Glutamatergic neuron (in vitro differentiated cells): ENCODE results near the gene CD63. TPM values are rescaled to one million over a fixed set of nuclear protein-coding genes. Genes with fewer than 3 reads are reported as not detected.

Experiments used
- DNase-seq: peaks from one replicate; pipeline ENCODE4 v3.0.0; 2022
- H3K27ac Mint-ChIP-seq: one replicate; pipeline ENCODE4 v1.8.0; 2020; ENCODE audit warnings: mild to moderate bottlenecking, mixed read lengths, inconsistent platforms; ENCODE audit not compliant: unreplicated experiment
- H3K27me3 Mint-ChIP-seq: one replicate; pipeline ENCODE4 v1.8.0; 2020; ENCODE audit warnings: mild to moderate bottlenecking, moderate library complexity, mixed read lengths, inconsistent platforms; ENCODE audit not compliant: unreplicated experiment
- H3K36me3 Mint-ChIP-seq: one replicate; pipeline ENCODE4 v1.8.0; 2020; ENCODE audit warnings: mild to moderate bottlenecking, mixed read lengths, inconsistent platforms; ENCODE audit not compliant: unreplicated experiment
- H3K4me1 Mint-ChIP-seq: one replicate; pipeline ENCODE4 v1.8.0; 2020; ENCODE audit warnings: mild to moderate bottlenecking, low read depth, mixed read lengths, inconsistent platforms; ENCODE audit not compliant: unreplicated experiment
- H3K4me3 Mint-ChIP-seq: one replicate; pipeline ENCODE4 v1.8.0; 2020; ENCODE audit warnings: mild to moderate bottlenecking, mixed read lengths, inconsistent platforms; ENCODE audit not compliant: unreplicated experiment
- H3K9me3 Mint-ChIP-seq: one replicate; pipeline ENCODE4 v1.8.0; 2020; ENCODE audit warnings: mild to moderate bottlenecking, moderate library complexity, mixed read lengths, inconsistent platforms; ENCODE audit not compliant: unreplicated experiment
- CTCF ChIP-seq: fragments of 200-600 bp; sonication (generic); IDR thresholded peaks from one replicate; pipeline ENCODE4 v1.5.0; 2021; ENCODE audit not compliant: partially characterized antibody, unreplicated experiment
- total RNA-seq: library from RNA; stranded (reverse); fragmentation: NEBNext Ultra II Directional; extraction: Animal tissue kit (Norgen Biotek cat#: 25700); gene quantifications from one replicate; pipeline ENCODE4 v1.2.1, GENCODE V29; 2021; ENCODE audit not compliant: unreplicated experiment

Gene CD63
- total RNA-seq, 1 donor from 2014 or later, result 619 TPM

GRCh38 chr12:55684761-55685370 is 43.9 kb downstream of the CD63 start:
- Mint-ChIP-seq H3K4me3 (no peak overlapping the region), H3K27me3 (peaks cover 6% of the 10 kb centered on the region), H3K27ac (no peak overlapping the region), H3K4me1 (no peaks in the 10 kb centered on the region), H3K36me3 (peaks cover 6% of the 10 kb centered on the region), H3K9me3 (peaks cover under 1% of the 10 kb centered on the region)
- DNase-seq, result no peak
- TF ChIP-seq CTCF, result no peak

GRCh38 chr12:55683676-55684075 is 45.1 kb downstream of the CD63 start:
- TF ChIP-seq CTCF, result no peak
- peaks cover 6% of the 10 kb centered on the region for H3K27me3 Mint-ChIP-seq
- no peak overlapping the region for H3K27ac Mint-ChIP-seq

GRCh38 chr12:55682087-55682796 is 46.6 kb downstream of the CD63 start:
- Mint-ChIP-seq H3K4me1 (no peaks in the 10 kb centered on the region), H3K9me3 (peaks cover 2% of the 10 kb centered on the region), H3K4me3 (no peak overlapping the region), H3K27ac (no peak overlapping the region), H3K36me3 (peaks cover 6% of the 10 kb centered on the region), H3K27me3 (peaks cover 6% of the 10 kb centered on the region)
- no peak for TF ChIP-seq CTCF
- DNase-seq, result no peak

More at GRCh38 chr12:55683676-55684075, 45.1 kb downstream of the CD63 start:
- Mint-ChIP-seq H3K4me1 (no peaks in the 10 kb centered on the region), H3K4me3 (no peak overlapping the region), H3K9me3 (peaks cover 2% of the 10 kb centered on the region), H3K36me3 (peaks cover 6% of the 10 kb centered on the region)
- DNase-seq, result no peak

GRCh38 chr12:55681142-55682077 is 47.4 kb downstream of the CD63 start:
- H3K27ac Mint-ChIP-seq, result no peak overlapping the region
- H3K9me3 Mint-ChIP-seq, result peaks cover 2% of the 10 kb centered on the region
- no peak for DNase-seq
- no peaks in the 10 kb centered on the region for H3K4me1 Mint-ChIP-seq
- TF ChIP-seq CTCF, result no peak
- H3K36me3 Mint-ChIP-seq, result peaks cover 6% of the 10 kb centered on the region
- peaks cover 6% of the 10 kb centered on the region for H3K27me3 Mint-ChIP-seq
- H3K4me3 Mint-ChIP-seq, result no peak overlapping the region
